ENCODE measurements around the gene SPAG9.
A peak's percentile ranks its signal among the peaks of the same experiment; 100 is the strongest.

SPAG9 gene

GRCh38 chr17:50917418-50917743 lies 203.3 kb downstream of the SPAG9 start:
- DNase-seq (ENCODE audit: low spot score) = peak; percentile 56

DNA sequence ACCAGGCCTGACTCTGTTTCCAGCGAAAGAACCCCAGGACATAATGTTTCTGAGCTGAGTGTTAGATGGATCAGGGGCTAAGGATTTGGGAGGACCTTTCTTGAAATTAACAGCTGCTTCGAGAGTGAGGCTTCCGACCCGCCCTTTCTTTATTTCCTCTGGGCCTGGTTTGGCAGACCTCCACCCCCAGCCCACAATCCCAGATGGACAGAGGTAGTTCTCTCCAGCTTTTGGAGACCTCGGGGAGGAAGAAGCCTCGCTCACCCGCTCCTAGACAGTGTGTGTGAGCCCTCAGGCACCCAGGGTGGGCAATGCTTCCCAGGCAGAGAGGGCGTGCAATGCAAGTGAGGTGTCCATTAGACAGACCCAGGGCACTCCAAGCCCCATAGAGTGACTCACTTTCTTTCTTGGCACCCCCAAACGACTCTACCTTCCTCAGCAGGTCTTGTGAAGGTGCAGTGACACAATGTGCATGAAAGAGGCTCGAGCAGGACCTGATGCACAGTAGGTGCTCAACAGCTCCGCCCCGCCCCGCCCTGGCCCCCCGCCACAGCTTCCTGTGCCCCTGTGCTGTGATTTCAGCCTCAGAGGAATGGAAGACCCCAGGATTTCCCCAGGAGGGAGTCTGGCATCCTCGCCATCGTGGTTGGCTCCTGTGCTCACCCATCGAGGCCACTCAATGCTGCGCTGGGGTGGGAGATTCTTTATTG lies 203.8 kb downstream of the SPAG9 start:
- DNase-seq (ENCODE audit: low spot score) = no peak

GRCh38 chr17:50916026-50916707 lies 204.5 kb downstream of the SPAG9 start:
- DNase-seq (ENCODE audit: low spot score) = no peak

GRCh38 chr17:50914505-50915063 lies 206.1 kb downstream of the SPAG9 start:
- DNase-seq (ENCODE audit: low spot score) = no peak

DNA sequence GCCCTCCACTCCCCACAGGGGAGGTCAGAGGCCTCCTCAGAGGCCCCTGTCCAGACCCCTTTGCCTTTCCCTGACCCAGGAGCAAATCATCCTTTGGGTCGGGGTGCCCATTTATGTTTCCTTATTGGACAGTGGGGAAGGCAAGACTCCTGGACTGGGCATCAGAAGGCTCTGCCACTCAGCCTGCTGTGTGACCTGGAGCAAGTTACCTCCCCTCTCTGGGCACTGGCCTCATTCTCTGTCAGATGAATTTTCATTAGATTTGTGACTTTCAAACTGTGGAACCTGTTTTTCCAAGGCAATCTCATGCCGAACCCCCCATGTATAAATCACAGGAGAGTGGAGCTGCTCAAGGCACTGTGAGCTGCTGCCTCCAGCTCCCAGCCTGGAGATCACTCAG lies 207.5 kb downstream of the SPAG9 start:
- DNase-seq (ENCODE audit: low spot score) = no peak

Measured in Ammon's horn (tissue), 1 donor.